ENCODE measurements around the gene RGR.

The RGR gene

GRCh38 chr10:84236807-84237198 lies 8.1 kb upstream of the RGR start:
- Histone ChIP-seq H2AFZ (ENCODE audit: low read length, unreplicated experiment) (no peak overlapping the region), H3K4me1 (ENCODE audit: control insufficient read depth, insufficient read depth, low read length, unreplicated experiment) (no peaks in the 10 kb centered on the region), H3K27ac (ENCODE audit: low read depth, low read length) (no peak overlapping the region), H3K4me3 (ENCODE audit: low read depth, low read length) (no peak overlapping the region), H3K27me3 (ENCODE audit: insufficient read depth, low read length) (peaks cover 73% of the 10 kb centered on the region), H3K36me3 (ENCODE audit: insufficient read depth, low read length) (no peaks in the 10 kb centered on the region), H3K79me2 (ENCODE audit: control insufficient read depth, insufficient read depth, low read length, unreplicated experiment) (no peaks in the 10 kb centered on the region)

- no peak overlapping the region for H3K4me3 ChIP-seq (ENCODE audit: low read depth, low read length)
- H2AFZ ChIP-seq (ENCODE audit: low read length, unreplicated experiment): no peak overlapping the region
- H3K27me3 ChIP-seq (ENCODE audit: insufficient read depth, low read length): peaks cover 68% of the 10 kb centered on the region
- H3K27ac ChIP-seq (ENCODE audit: low read depth, low read length): no peak overlapping the region
- H3K79me2 ChIP-seq (ENCODE audit: control insufficient read depth, insufficient read depth, low read length, unreplicated experiment): no peaks in the 10 kb centered on the region
- no peaks in the 10 kb centered on the region for H3K4me1 ChIP-seq (ENCODE audit: control insufficient read depth, insufficient read depth, low read length, unreplicated experiment)
- no peaks in the 10 kb centered on the region for H3K36me3 ChIP-seq (ENCODE audit: insufficient read depth, low read length)
Measured at GRCh38 chr10:84237199-84238051, 7.4 kb upstream of the RGR start.

GRCh38 chr10:84238909-84239308 lies 5.9 kb upstream of the RGR start:
- Histone ChIP-seq H3K4me3 (ENCODE audit: low read depth, low read length) (no peak overlapping the region), H3K79me2 (ENCODE audit: control insufficient read depth, insufficient read depth, low read length, unreplicated experiment) (no peaks in the 10 kb centered on the region), H2AFZ (ENCODE audit: low read length, unreplicated experiment) (no peak overlapping the region), H3K27ac (ENCODE audit: low read depth, low read length) (no peak overlapping the region), H3K4me1 (ENCODE audit: control insufficient read depth, insufficient read depth, low read length, unreplicated experiment) (no peaks in the 10 kb centered on the region), H3K36me3 (ENCODE audit: insufficient read depth, low read length) (no peaks in the 10 kb centered on the region), H3K27me3 (ENCODE audit: insufficient read depth, low read length) (peaks cover 75% of the 10 kb centered on the region)

GRCh38 chr10:84241185-84241790 lies 3.6 kb upstream of the RGR start, which contains the start of gene LRIT1:
Gene LRIT1, minus strand, starts transcription at chr10:84241546. Its CDS starts 107 bp downstream, at chr10:84241439.
- Histone ChIP-seq H3K4me3 (ENCODE audit: low read depth, low read length) (no peak within 1 kb of the TSS), H2AFZ (ENCODE audit: low read length, unreplicated experiment) (no peak within 1 kb of the TSS), H3K36me3 (ENCODE audit: insufficient read depth, low read length) (no peaks in the 10 kb centered on the region), H3K27me3 (ENCODE audit: insufficient read depth, low read length) (peaks cover 89% of the 10 kb centered on the region), H3K79me2 (ENCODE audit: control insufficient read depth, insufficient read depth, low read length, unreplicated experiment) (no peaks in the 10 kb centered on the region), H3K4me1 (ENCODE audit: control insufficient read depth, insufficient read depth, low read length, unreplicated experiment) (no peaks in the 10 kb centered on the region), H3K27ac (ENCODE audit: low read depth, low read length) (no peak within 1 kb of the TSS)

GRCh38 chr10:84243759-84244158 lies 1.1 kb upstream of the RGR start:
- Histone ChIP-seq H3K4me1 (ENCODE audit: control insufficient read depth, insufficient read depth, low read length, unreplicated experiment) (no peaks in the 10 kb centered on the region), H3K4me3 (ENCODE audit: low read depth, low read length) (no peak overlapping the region), H3K36me3 (ENCODE audit: insufficient read depth, low read length) (no peaks in the 10 kb centered on the region), H3K27me3 (ENCODE audit: insufficient read depth, low read length) (peaks cover 91% of the 10 kb centered on the region), H3K27ac (ENCODE audit: low read depth, low read length) (no peak overlapping the region), H2AFZ (ENCODE audit: low read length, unreplicated experiment) (no peak overlapping the region), H3K79me2 (ENCODE audit: control insufficient read depth, insufficient read depth, low read length, unreplicated experiment) (no peaks in the 10 kb centered on the region)

- Histone ChIP-seq H3K4me1 (ENCODE audit: control insufficient read depth, insufficient read depth, low read length, unreplicated experiment) (no peaks in the 10 kb centered on the region), H3K79me2 (ENCODE audit: control insufficient read depth, insufficient read depth, low read length, unreplicated experiment) (no peaks in the 10 kb centered on the region), H3K36me3 (ENCODE audit: insufficient read depth, low read length) (no peaks in the 10 kb centered on the region), H2AFZ (ENCODE audit: low read length, unreplicated experiment) (no peak overlapping the region), H3K27me3 (ENCODE audit: insufficient read depth, low read length) (peaks cover 86% of the 10 kb centered on the region), H3K27ac (ENCODE audit: low read depth, low read length) (no peak overlapping the region), H3K4me3 (ENCODE audit: low read depth, low read length) (no peak overlapping the region)
Measured at GRCh38 chr10:84247496-84247895, 2.6 kb downstream of the RGR start.

GRCh38 chr10:84248794-84249193 lies 3.9 kb downstream of the RGR start:
- H2AFZ ChIP-seq (ENCODE audit: low read length, unreplicated experiment): no peak overlapping the region
- H3K4me1 ChIP-seq (ENCODE audit: control insufficient read depth, insufficient read depth, low read length, unreplicated experiment): no peaks in the 10 kb centered on the region
- no peaks in the 10 kb centered on the region for H3K36me3 ChIP-seq (ENCODE audit: insufficient read depth, low read length)
- H3K27ac ChIP-seq (ENCODE audit: low read depth, low read length): no peak overlapping the region
- no peaks in the 10 kb centered on the region for H3K79me2 ChIP-seq (ENCODE audit: control insufficient read depth, insufficient read depth, low read length, unreplicated experiment)
- H3K27me3 ChIP-seq (ENCODE audit: insufficient read depth, low read length): peaks cover 87% of the 10 kb centered on the region
- no peak overlapping the region for H3K4me3 ChIP-seq (ENCODE audit: low read depth, low read length)

GRCh38 chr10:84254552-84255478 lies 10.0 kb downstream of the RGR start:
- Histone ChIP-seq H3K27ac (ENCODE audit: low read depth, low read length) (no peak overlapping the region), H3K79me2 (ENCODE audit: control insufficient read depth, insufficient read depth, low read length, unreplicated experiment) (no peaks in the 10 kb centered on the region), H3K36me3 (ENCODE audit: insufficient read depth, low read length) (no peaks in the 10 kb centered on the region), H3K27me3 (ENCODE audit: insufficient read depth, low read length) (peaks cover 51% of the 10 kb centered on the region), H3K4me1 (ENCODE audit: control insufficient read depth, insufficient read depth, low read length, unreplicated experiment) (no peaks in the 10 kb centered on the region), H3K4me3 (ENCODE audit: low read depth, low read length) (no peak overlapping the region), H2AFZ (ENCODE audit: low read length, unreplicated experiment) (no peak overlapping the region)

- Histone ChIP-seq H3K27ac (ENCODE audit: low read depth, low read length) (no peak overlapping the region), H2AFZ (ENCODE audit: low read length, unreplicated experiment) (peak overlapping the region; percentile 21), H3K4me3 (ENCODE audit: low read depth, low read length) (peak overlapping the region; percentile 58)
Measured at GRCh38 chr10:84256510-84257342, 11.9 kb downstream of the RGR start.

More at GRCh38 chr10:84256510-84257342, 11.9 kb downstream of the RGR start:
- H3K4me1 ChIP-seq (ENCODE audit: control insufficient read depth, insufficient read depth, low read length, unreplicated experiment): no peaks in the 10 kb centered on the region
- no peaks in the 10 kb centered on the region for H3K79me2 ChIP-seq (ENCODE audit: control insufficient read depth, insufficient read depth, low read length, unreplicated experiment)
- no peaks in the 10 kb centered on the region for H3K36me3 ChIP-seq (ENCODE audit: insufficient read depth, low read length)
- H3K27me3 ChIP-seq (ENCODE audit: insufficient read depth, low read length): peaks cover 43% of the 10 kb centered on the region

Measured in ACC112 (cell line).